ENCODE results near the gene MEIS2.

The MEIS2 gene

DNA sequence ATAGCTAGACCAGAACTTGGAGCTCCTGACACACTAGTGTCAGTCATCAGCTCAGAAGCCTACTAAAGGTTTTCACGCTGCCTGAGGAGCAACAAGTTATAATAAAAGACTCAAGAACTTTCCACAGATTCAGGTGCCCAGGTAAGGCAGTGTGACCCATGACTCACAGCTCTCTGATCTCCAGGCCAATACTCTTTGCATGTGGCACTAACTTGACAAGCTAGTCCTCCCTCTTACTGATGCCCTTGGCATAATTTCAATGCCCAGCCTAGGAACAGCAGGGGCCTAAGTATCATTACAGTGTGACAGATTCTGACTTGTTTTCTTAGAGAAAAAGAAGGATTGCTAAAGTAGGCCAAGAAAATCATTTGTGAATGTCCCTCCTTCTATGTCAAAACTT, 38.4 kb downstream of the MEIS2 start:
- no peak for DNase-seq (ENCODE audit: low read depth)
- TF ChIP-seq, protein P1, sequence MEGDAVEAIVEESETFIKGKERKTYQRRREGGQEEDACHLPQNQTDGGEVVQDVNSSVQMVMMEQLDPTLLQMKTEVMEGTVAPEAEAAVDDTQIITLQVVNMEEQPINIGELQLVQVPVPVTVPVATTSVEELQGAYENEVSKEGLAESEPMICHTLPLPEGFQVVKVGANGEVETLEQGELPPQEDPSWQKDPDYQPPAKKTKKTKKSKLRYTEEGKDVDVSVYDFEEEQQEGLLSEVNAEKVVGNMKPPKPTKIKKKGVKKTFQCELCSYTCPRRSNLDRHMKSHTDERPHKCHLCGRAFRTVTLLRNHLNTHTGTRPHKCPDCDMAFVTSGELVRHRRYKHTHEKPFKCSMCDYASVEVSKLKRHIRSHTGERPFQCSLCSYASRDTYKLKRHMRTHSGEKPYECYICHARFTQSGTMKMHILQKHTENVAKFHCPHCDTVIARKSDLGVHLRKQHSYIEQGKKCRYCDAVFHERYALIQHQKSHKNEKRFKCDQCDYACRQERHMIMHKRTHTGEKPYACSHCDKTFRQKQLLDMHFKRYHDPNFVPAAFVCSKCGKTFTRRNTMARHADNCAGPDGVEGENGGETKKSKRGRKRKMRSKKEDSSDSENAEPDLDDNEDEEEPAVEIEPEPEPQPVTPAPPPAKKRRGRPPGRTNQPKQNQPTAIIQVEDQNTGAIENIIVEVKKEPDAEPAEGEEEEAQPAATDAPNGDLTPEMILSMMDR (IDR thresholded peaks at IDR 0.05; ENCODE audit: low read depth, low read length, missing control alignments) = no peak
- H3K4me3 ChIP-seq (ENCODE audit: low read depth, low read length) = no peak overlapping the region

DNA sequence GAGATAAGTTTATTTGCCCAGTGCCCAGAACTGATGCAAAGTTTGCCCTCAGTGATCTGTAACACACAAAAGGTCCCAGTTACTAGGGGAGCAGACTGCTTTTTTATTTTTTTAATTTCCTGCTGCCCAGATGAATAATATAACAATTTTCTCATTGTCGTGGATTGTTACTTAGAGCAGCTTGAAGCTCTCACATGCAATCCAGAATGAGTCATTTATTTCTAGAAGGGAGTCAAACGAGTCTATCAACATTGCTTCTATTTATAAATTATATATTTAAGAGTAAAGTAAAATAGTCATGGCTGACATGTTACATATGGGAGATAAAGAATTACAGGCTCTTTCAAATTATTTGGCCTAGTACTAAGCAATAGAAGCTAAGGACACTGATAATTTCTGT, 41.3 kb downstream of the MEIS2 start:
- DNase-seq (ENCODE audit: low read depth) = no peak
- TF ChIP-seq, protein P1 (IDR thresholded peaks at IDR 0.05; ENCODE audit: low read depth, low read length, missing control alignments) = no peak
- H3K4me3 ChIP-seq (ENCODE audit: low read depth, low read length) = no peak overlapping the region

DNA sequence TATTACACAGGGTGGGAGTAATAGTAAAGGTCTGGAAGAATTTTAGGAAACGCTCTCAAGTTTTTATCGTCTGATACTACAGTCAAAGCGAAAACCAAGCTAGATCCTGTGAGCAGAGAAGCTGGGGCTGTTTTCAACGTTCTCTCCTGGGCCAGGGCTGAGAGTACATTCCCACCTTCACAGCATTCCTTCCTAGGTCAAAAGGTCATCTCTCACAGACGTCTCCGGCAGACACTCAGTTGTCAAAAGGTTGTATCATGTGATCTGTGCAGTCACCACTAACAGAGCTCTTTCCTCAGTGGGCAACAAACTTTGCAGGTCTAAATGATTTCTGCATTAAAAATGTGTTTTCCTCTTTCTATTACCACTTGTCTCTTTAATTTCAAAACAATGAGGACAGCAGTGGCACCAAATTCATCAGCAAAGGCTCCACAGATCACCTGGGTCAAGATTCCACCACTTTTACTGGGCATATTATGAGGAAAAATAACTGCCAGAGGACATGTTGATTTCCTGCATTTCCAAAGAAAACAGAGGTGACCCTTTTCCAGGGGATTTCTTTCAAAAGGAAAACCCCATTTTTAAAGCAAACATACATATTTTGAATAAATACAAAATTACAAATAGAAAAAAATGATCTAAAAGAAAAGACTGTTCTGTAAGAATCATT, 41.9 kb downstream of the MEIS2 start:
- DNase-seq (ENCODE audit: low read depth) = no peak
- no peak overlapping the region for H3K4me3 ChIP-seq (ENCODE audit: low read depth, low read length)
- TF ChIP-seq, protein P1 (IDR thresholded peaks at IDR 0.05; ENCODE audit: low read depth, low read length, missing control alignments) = no peak

DNA sequence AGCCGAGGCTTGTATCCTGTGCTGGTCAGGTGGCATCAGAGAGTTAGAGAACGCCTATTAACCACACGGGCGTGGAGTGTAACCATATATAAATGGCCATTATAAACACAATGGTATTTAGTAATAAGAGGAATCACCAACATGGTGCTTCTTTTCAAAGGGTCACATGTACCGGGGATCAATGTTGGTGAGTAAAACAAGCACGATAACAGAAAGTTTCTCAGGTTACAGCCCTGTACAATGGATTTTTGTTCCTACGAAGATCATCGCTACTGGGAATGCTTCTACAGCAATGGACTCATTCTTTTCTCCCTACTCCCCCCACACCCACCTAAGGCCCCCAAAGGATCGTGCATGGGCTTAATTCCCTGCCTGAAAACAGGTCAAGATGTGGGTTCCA, 42.5 kb downstream of the MEIS2 start:
- DNase-seq (ENCODE audit: low read depth) = no peak
- H3K4me3 ChIP-seq (ENCODE audit: low read depth, low read length) = no peak overlapping the region
- TF ChIP-seq, protein P1 (IDR thresholded peaks at IDR 0.05; ENCODE audit: low read depth, low read length, missing control alignments) = no peak

DNA sequence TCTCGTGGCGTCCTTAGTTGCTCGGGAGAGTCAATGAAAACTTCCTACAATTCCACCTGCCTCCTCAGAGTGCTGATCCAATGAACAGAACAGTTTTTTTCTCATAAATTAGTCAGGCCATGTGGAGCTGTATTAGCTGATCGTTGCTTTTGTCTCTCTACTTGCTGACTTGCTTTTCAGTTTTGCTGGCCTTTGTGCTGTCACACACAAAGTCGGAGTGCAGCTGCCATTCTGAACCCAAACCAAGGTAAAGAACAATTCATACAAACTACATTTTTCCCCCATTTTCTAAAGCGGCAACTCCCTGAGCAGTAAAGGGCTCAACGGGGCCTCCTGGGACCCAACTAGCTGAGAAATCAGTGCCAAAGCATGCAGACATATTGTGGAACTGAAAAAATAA, 43.1 kb downstream of the MEIS2 start:
- TF ChIP-seq, protein P1 (IDR thresholded peaks at IDR 0.05; ENCODE audit: low read depth, low read length, missing control alignments) = no peak
- no peak for DNase-seq (ENCODE audit: low read depth)
- no peak overlapping the region for H3K4me3 ChIP-seq (ENCODE audit: low read depth, low read length)

DNA sequence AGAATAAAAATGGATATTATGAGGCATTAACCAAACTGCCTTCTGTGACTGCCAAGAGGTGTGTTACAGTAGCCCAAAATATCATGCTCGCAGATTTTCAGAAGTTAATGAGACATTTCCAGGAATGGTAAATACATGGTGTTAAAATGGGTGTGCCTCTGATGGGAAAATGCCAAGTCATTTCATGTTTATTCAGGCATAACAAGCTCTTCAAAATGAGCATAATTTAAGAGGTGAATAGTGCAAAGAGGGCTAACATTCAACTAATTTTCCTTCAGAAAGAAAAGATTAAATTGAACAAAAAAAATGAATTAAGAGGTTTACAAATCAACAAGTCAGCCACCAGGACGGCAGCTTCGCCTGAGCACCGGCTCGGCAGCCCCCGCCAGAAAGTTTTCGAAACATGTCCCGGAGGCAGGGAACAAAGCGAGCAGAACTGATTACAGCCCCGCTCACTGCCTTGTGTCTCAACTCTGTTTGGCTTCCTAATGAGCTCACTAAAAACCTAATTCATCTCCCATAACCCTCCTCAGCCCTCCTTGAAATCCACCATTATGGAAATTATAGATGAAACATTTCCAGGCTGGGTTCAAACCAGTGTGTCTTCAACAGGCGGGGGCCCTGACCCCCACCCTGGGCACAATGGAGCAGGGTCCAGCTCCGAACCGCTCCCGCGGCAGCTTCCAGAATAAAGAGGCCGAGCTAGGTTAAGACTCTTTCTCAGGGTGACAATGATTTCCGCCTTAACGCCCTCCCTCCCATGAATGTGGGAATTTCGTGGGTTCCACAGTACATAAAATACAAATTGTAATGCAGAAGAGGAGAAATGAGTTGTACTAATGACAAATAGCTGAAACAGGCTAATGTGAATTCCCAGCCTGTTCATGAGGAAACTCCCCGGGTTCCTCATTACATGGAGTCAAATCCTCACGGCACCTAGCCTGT, 43.9 kb downstream of the MEIS2 start:
- TF ChIP-seq, protein P1 (IDR thresholded peaks at IDR 0.05; ENCODE audit: low read depth, low read length, missing control alignments) = no peak
- DNase-seq (ENCODE audit: low read depth) = no peak
- H3K4me3 ChIP-seq (ENCODE audit: low read depth, low read length) = no peak overlapping the region
